NT2/D1 (cell line): Measurements from ENCODE around the gene AIFM3.

Experiments
- DNase-seq: peaks from one replicate; pipeline ENCODE4 v3.0.0-alpha.2; 2011; ENCODE audit warnings: low read depth, low spot score
- H3K27me3 ChIP-seq: 2 replicates; pipeline ENCODE4 v1.6.0; 2011; ENCODE audit warnings: mild to moderate bottlenecking; ENCODE audit not compliant: insufficient read length, insufficient read depth
- H3K36me3 ChIP-seq: 2 replicates; pipeline ENCODE4 v1.6.1; 2011; ENCODE audit warnings: mild to moderate bottlenecking, low read length, mixed read lengths; ENCODE audit not compliant: insufficient read depth, insufficient read length
- H3K4me1 ChIP-seq: 2 replicates; pipeline ENCODE4 v1.5.1; 2011; ENCODE audit not compliant: insufficient read depth, insufficient read length
- H3K4me3 ChIP-seq: 2 replicates; pipeline ENCODE4 v1.5.1; 2011; ENCODE audit warnings: low read depth; ENCODE audit not compliant: insufficient read length
- H3K9ac ChIP-seq: 2 replicates; pipeline ENCODE4 v1.6.0; 2011; ENCODE audit warnings: low read depth; ENCODE audit not compliant: insufficient read length
- H3K9me3 ChIP-seq: 2 replicates; pipeline ENCODE4 v1.5.1; 2011; ENCODE audit warnings: mild to moderate bottlenecking, low read length; ENCODE audit not compliant: insufficient read depth
- SUZ12 ChIP-seq: IDR thresholded peaks from 2 replicates; pipeline ENCODE4 v1.6.1; 2011; ENCODE audit not compliant: insufficient read length, insufficient read depth; ENCODE audit errors: extremely low read depth
- YY1 ChIP-seq: IDR thresholded peaks from 2 replicates; pipeline ENCODE4 v1.6.1; 2011; ENCODE audit not compliant: insufficient read length, insufficient read depth
- ZNF274 ChIP-seq: IDR thresholded peaks from 2 replicates; pipeline ENCODE4 v1.6.1; 2011; ENCODE audit warnings: mild to moderate bottlenecking, low read depth, low read length

Gene AIFM3

DNA sequence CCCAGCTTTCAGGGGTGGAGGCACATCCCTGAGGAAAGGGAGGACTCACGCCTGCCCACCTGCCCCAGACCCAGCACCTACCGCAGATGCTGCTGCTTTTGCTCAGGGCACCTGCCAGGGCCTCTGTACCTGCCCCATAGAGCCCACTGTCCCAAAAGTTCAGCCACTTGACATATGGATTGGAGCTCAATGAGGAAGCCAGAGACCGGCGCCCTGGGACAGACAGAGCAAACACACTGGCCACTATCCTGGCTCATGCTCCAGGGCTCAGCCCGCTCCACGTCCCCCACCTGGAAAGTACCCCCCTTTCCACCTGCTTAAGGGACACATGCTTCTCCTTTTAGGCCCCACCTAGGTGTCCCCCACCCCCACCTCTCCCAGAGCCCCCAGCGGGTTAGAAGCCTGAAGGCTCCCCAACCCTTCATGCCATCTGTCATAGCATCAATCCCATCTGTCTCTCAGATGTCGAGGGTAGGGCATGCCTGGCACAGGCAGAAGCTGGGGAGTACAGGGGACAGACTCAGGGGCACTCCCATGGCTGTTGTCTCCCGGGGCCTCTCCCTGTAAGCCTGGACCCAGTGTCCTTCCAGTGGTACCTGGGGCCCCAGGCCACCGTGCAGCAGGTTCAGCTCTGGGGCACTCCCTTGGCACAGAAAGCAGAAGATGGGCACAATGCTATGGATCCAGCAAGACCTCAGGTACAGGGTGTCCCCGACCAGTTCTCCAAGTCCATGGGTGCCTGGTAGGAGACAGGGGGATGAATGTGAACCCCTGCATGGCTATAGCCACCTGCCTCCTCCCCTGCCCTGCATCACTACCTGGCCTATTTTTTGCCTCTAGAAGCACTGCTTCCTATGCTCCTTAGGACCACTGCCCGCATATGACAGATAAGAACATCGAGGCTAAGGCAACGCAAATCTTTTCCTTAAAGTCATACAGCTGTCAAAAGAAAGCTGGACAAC is 45.7 kb downstream of the AIFM3 start:
- TF ChIP-seq ZNF274 (no peak), YY1 (no peak), SUZ12 (no peak)

GRCh38 chr22:21013657-21014201 is 46.7 kb downstream of the AIFM3 start:
- peaks cover 6% of the 10 kb centered on the region for H3K4me1 ChIP-seq
- DNase-seq, result no peak
- no peaks in the 10 kb centered on the region for H3K36me3 ChIP-seq
- no peak for TF ChIP-seq SUZ12
- no peak for TF ChIP-seq YY1
- TF ChIP-seq ZNF274, result no peak
- no peaks in the 10 kb centered on the region for H3K9me3 ChIP-seq
- H3K4me3 ChIP-seq, result peak overlapping the region; percentile 62
- H3K27me3 ChIP-seq, result peaks cover 7% of the 10 kb centered on the region
- peak overlapping the region; percentile 79 for H3K9ac ChIP-seq

More for the DNA sequence above, 45.7 kb downstream of the AIFM3 start:
- Histone ChIP-seq H3K27me3 (peaks cover 7% of the 10 kb centered on the region), H3K9ac (no peak overlapping the region), H3K4me3 (no peak overlapping the region), H3K4me1 (peaks cover 6% of the 10 kb centered on the region), H3K9me3 (no peaks in the 10 kb centered on the region), H3K36me3 (no peaks in the 10 kb centered on the region)
- DNase-seq, result no peak

GRCh38 chr22:21014202-21014725 is 47.2 kb downstream of the AIFM3 start:
- TF ChIP-seq YY1 (no peak), SUZ12 (no peak), ZNF274 (no peak)
- H3K9ac ChIP-seq, result peak overlapping the region; percentile 79

DNA sequence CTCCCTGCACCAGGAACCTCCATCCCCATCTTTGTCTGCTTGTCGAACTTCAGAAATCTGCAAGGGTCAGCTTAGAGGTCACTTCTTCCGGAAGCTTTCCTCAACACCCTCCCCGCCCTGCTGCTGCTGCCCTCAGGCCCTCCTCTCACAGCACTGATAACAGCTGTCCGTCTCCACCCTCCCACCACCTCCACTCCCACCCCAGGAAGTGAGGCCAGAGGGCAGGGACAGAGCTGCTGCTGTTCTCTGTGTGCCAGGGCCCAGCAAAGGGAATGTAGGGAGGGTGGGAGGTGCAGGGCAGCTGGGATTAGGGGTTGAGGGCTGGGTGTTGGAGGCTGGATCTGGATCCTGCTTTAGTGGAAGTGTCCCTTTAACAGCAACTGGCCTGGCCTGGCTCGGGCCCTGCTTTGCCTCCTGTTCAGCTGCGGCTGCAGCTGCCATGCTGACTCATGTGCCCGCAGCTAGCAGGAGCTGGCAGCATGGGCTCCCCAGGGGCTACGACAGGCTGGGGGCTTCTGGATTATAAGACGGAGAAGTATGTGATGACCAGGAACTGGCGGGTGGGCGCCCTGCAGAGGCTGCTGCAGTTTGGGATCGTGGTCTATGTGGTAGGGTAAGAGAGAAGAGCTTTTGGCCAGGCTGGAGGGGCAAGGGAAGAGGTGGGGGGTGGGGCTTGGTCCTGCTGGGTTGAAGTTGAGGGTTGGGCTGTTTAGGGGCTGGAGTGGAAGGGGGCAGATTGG is 47.8 kb downstream of the AIFM3 start, which contains the start of gene P2RX6:
TSS of gene P2RX6 (plus strand) at position 440 of the 740 bp plus-strand sequence. CDS start at position 450, 10 bp downstream.
- peak; percentile 13 for DNase-seq

More at GRCh38 chr22:21014202-21014725, 47.2 kb downstream of the AIFM3 start:
- Histone ChIP-seq H3K27me3 (peaks cover 7% of the 10 kb centered on the region), H3K4me1 (peaks cover 6% of the 10 kb centered on the region), H3K36me3 (no peaks in the 10 kb centered on the region), H3K4me3 (peak overlapping the region; percentile 62), H3K9me3 (no peaks in the 10 kb centered on the region; the same call in 1 of the 2 replicates)
- DNase-seq, result peak; percentile 89

GRCh38 chr22:21015466-21016006 is 48.5 kb downstream of the AIFM3 start:
- H3K9ac ChIP-seq, result peak overlapping the region; percentile 21
- H3K36me3 ChIP-seq, result no peaks in the 10 kb centered on the region
- H3K27me3 ChIP-seq, result peaks cover 7% of the 10 kb centered on the region
- no peaks in the 10 kb centered on the region; the same call in 1 of the 2 replicates for H3K9me3 ChIP-seq
- DNase-seq, result no peak
- TF ChIP-seq SUZ12 (no peak), ZNF274 (no peak), YY1 (no peak)
- H3K4me3 ChIP-seq, result no peak overlapping the region
- H3K4me1 ChIP-seq, result peaks cover 6% of the 10 kb centered on the region

More for the DNA sequence above, 47.8 kb downstream of the AIFM3 start, which contains the start of gene P2RX6:
- no peaks in the 10 kb centered on the region for H3K36me3 ChIP-seq
- peaks cover 7% of the 10 kb centered on the region for H3K27me3 ChIP-seq
- H3K9me3 ChIP-seq, result no peaks in the 10 kb centered on the region; the same call in 1 of the 2 replicates
- H3K4me3 ChIP-seq, result peak within 1 kb of the TSS; percentile 62
- peaks cover 6% of the 10 kb centered on the region for H3K4me1 ChIP-seq
- peak within 1 kb of the TSS; percentile 79 for H3K9ac ChIP-seq
- TF ChIP-seq ZNF274, result no peak

GRCh38 chr22:21016644-21017420 is 49.8 kb downstream of the AIFM3 start:
- DNase-seq, result no peak
- no peak for TF ChIP-seq ZNF274
- TF ChIP-seq SUZ12, result no peak
- no peak for TF ChIP-seq YY1
- Histone ChIP-seq H3K4me1 (peaks cover 6% of the 10 kb centered on the region), H3K36me3 (no peaks in the 10 kb centered on the region), H3K9ac (no peak overlapping the region), H3K4me3 (no peak overlapping the region), H3K27me3 (peaks cover 7% of the 10 kb centered on the region), H3K9me3 (no peaks in the 10 kb centered on the region; the same call in 1 of the 2 replicates)
